Smooth muscle cell (in vitro differentiated cells): ENCODE results near the gene LGALS12. TPM values are rescaled to one million over a fixed set of nuclear protein-coding genes. Genes with fewer than 3 reads are reported as not detected.

Experiments
- DNase-seq: peaks from one replicate; lab custom pipeline; 2025; ENCODE audit not compliant: unreplicated experiment; lab: John Stamatoyannopoulos, UW
- H2AFZ ChIP-seq: fragments of 200-600 bp; sonication (generic); 2 replicates; pipeline ENCODE4 v1.6.0; 2016; ENCODE audit warnings: antibody characterized with exemption, low read depth, mild to moderate bottlenecking
- H3F3A ChIP-seq: fragments of 200-600 bp; sonication (generic); 2 replicates; pipeline ENCODE4 v1.6.0; 2017; ENCODE audit warnings: antibody characterized with exemption, low read depth
- H3K27ac ChIP-seq: fragments of 200-600 bp; sonication (generic); 2 replicates; pipeline ENCODE4 v1.5.1; 2016; ENCODE audit warnings: low read depth, mild to moderate bottlenecking
- H3K27me3 ChIP-seq: fragments of 200-600 bp; sonication (generic); 2 replicates; pipeline ENCODE4 v1.6.1; 2016; ENCODE audit warnings: low read depth, mild to moderate bottlenecking
- H3K36me3 ChIP-seq: fragments of 200-600 bp; sonication (generic); 2 replicates; pipeline ENCODE4 v1.5.1; 2016; ENCODE audit warnings: low read depth
- H3K4me1 ChIP-seq: fragments of 200-600 bp; sonication (generic); 2 replicates; pipeline ENCODE4 v1.5.1; 2016; ENCODE audit warnings: low read depth
- H3K4me2 ChIP-seq: fragments of 200-600 bp; sonication (generic); 2 replicates; pipeline ENCODE4 v1.6.0; 2016; ENCODE audit warnings: mild to moderate bottlenecking
- H3K4me3 ChIP-seq: fragments of 200-600 bp; sonication (generic); 2 replicates; pipeline ENCODE4 v1.5.1; 2016; ENCODE audit warnings: mild to moderate bottlenecking
- H3K79me2 ChIP-seq: fragments of 200-600 bp; sonication (generic); 2 replicates; pipeline ENCODE4 v1.6.0; 2016; ENCODE audit warnings: low read depth, mild to moderate bottlenecking
- H3K9ac ChIP-seq: fragments of 200-600 bp; sonication (generic); 2 replicates; pipeline ENCODE4 v1.6.0; 2016; ENCODE audit warnings: low read depth
- H3K9me3 ChIP-seq: fragments of 200-600 bp; sonication (generic); replicated peaks from 2 replicates; pipeline ENCODE4 v1.5.1; 2016; ENCODE audit warnings: low read depth
- H4K20me1 ChIP-seq: fragments of 200-600 bp; sonication (generic); 2 replicates; pipeline ENCODE4 v1.6.0; 2016; ENCODE audit warnings: low read depth
- WGBS: methylation state at CpG from one replicate; pipeline ENCODE4 v1.1.7; 2016; ENCODE audit warnings: low lambda C conversion rate; 5-methylcytosine and 5-hydroxymethylcytosine counted together
- polyA plus RNA-seq: library from polyadenylated mRNA; unstranded; fragments of >200 nt; fragmentation: Nextera tagmentation; extraction: Ambion mirVana; gene quantifications from 2 replicates; pipeline ENCODE4 v1.2.1, GENCODE V29; 2016
- total RNA-seq: library from RNA; depleted of rRNA; stranded (reverse); fragments of >200 nt; gene quantifications from 2 replicates; pipeline ENCODE4 v1.2.3, GENCODE V29; 2014
- TF ChIP-seq, protein P1 (sequence below): fragments of 200-600 bp; sonication (generic); IDR thresholded peaks from 2 replicates; pipeline ENCODE4 v1.5.1; 2017; ENCODE audit warnings: borderline replicate concordance, mild to moderate bottlenecking, antibody characterized with exemption; ENCODE audit not compliant: insufficient read depth, poor library complexity, severe bottlenecking

Gene LGALS12
- total and polyA plus RNA-seq, 2 experiments from 2014 or later: not detected

DNA sequence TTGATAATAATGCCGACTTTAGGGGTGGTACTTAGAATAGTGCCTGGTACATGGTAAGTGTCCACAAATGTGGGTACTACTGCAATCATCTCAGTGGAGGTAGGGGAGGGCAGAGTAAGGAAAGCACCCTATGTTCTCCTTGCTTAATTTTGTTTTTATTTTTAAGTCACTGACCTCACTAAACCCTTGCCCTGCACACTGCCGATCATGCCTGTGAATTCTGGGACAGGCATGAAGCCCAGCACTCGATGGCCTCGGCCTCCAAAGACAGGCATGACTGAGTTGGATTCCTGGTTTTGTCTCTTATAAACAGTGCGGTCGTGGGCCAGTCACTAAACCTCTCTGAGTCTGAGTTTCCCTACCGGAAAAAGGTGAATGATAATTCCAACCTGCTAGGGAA, 6.9 kb downstream of the LGALS12 start:
- Histone ChIP-seq H3K9me3 (no peaks in the 10 kb centered on the region), H3K9ac (no peak overlapping the region), H3K4me1 (peaks cover 6% of the 10 kb centered on the region), H3K79me2 (no peaks in the 10 kb centered on the region), H3K4me2 (no peak overlapping the region), H3K27me3 (no peaks in the 10 kb centered on the region), H2AFZ (no peak overlapping the region), H4K20me1 (no peaks in the 10 kb centered on the region), H3K36me3 (no peaks in the 10 kb centered on the region), H3K27ac (no peak overlapping the region), H3F3A (no peaks in the 10 kb centered on the region), H3K4me3 (no peak overlapping the region)
- WGBS: 84% methylated on average over 7 of the region's 7 CpGs
- TF ChIP-seq, protein P1, sequence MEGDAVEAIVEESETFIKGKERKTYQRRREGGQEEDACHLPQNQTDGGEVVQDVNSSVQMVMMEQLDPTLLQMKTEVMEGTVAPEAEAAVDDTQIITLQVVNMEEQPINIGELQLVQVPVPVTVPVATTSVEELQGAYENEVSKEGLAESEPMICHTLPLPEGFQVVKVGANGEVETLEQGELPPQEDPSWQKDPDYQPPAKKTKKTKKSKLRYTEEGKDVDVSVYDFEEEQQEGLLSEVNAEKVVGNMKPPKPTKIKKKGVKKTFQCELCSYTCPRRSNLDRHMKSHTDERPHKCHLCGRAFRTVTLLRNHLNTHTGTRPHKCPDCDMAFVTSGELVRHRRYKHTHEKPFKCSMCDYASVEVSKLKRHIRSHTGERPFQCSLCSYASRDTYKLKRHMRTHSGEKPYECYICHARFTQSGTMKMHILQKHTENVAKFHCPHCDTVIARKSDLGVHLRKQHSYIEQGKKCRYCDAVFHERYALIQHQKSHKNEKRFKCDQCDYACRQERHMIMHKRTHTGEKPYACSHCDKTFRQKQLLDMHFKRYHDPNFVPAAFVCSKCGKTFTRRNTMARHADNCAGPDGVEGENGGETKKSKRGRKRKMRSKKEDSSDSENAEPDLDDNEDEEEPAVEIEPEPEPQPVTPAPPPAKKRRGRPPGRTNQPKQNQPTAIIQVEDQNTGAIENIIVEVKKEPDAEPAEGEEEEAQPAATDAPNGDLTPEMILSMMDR: no peak
- no peak for DNase-seq

DNA sequence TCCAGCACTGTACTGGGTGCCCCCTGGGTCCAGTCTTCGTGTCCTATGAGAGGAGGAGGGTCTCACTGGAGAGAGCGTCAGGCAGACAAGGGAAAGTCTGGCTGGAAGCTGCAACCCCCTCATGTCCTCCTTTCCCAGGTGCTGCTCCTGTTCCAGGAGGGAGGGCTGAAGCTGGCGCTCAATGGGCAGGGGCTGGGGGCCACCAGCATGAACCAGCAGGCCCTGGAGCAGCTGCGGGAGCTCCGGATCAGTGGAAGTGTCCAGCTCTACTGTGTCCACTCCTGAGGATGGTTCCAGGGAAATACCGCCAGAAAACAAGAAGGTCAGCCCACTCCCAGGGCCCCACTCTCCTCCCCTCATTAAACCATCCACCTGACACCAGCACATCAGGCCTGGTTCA, 10.2 kb downstream of the LGALS12 start:
- H3K9me3 ChIP-seq: no peaks in the 10 kb centered on the region

DNA sequence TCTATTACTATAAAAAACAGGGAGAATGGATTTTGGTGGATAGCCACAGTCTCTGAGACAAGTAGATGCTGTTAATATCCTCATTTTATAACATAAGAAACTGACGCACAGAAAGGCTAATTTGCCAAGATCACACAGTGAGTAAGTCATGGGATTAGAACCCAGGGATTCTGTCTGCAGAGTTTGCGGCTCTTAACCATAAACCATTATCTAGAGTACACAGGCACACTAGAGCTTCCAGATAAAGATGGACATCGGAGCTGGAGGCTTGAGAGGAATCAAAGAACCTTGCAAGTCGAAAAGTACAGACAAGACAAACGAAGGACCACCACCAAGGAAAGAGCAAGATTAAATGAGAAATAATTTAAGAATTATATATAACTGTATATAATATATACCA, 11.3 kb downstream of the LGALS12 start:
- Histone ChIP-seq H4K20me1 (no peaks in the 10 kb centered on the region), H3K4me1 (no peaks in the 10 kb centered on the region), H3K9ac (no peak overlapping the region), H3K27ac (no peak overlapping the region), H3K36me3 (no peaks in the 10 kb centered on the region), H3K4me3 (no peak overlapping the region), H3K27me3 (no peaks in the 10 kb centered on the region), H2AFZ (no peak overlapping the region), H3K4me2 (no peak overlapping the region), H3K79me2 (no peaks in the 10 kb centered on the region), H3F3A (peaks cover 8% of the 10 kb centered on the region), H3K9me3 (no peaks in the 10 kb centered on the region)
- WGBS: 51% methylated on average over 5 of the region's 5 CpGs
- TF ChIP-seq, protein P1: no peak
- no peak for DNase-seq

More for the DNA sequence above, 10.2 kb downstream of the LGALS12 start:
- H2AFZ ChIP-seq: no peak overlapping the region
- TF ChIP-seq, protein P1: no peak
- H3K36me3 ChIP-seq: no peaks in the 10 kb centered on the region
- H3K79me2 ChIP-seq: no peaks in the 10 kb centered on the region
- no peak overlapping the region for H3K27ac ChIP-seq
- DNase-seq: no peak
- H3K4me1 ChIP-seq: peaks cover 1% of the 10 kb centered on the region
- H3K4me2 ChIP-seq: no peak overlapping the region
- H3F3A ChIP-seq: peaks cover 8% of the 10 kb centered on the region
- no peaks in the 10 kb centered on the region for H3K27me3 ChIP-seq
- no peaks in the 10 kb centered on the region for H4K20me1 ChIP-seq
- no peak overlapping the region for H3K9ac ChIP-seq
- WGBS: 88% methylated on average over 5 of the region's 6 CpGs
- H3K4me3 ChIP-seq: no peak overlapping the region

DNA sequence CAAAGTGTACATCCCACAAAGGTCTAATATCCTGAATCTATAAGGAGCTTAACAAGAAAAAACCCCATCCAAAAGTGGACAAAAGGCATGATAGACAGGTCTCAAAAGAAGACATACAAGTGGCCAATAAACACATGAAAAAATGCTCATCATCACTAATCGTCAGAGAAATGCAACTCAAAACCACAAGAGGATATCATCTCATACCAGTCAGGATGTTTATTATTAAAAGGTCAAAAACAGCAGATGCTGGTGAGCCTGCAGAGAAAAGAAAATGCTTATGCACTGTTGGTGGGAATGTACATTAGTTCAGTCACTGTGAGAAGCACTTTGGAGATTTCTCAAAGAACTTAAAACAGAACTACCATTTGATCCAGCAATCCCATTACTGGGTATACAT, 12.7 kb downstream of the LGALS12 start:
- DNase-seq: no peak
- H4K20me1 ChIP-seq: no peaks in the 10 kb centered on the region
- no peaks in the 10 kb centered on the region for H3K36me3 ChIP-seq
- H3F3A ChIP-seq: peaks cover 8% of the 10 kb centered on the region
- 12% methylated on average over 1 of the region's 1 CpG for WGBS
- peak overlapping the region; percentile 46 for H3K4me2 ChIP-seq
- H3K4me3 ChIP-seq: no peak overlapping the region
- no peak overlapping the region for H3K9ac ChIP-seq
- TF ChIP-seq, protein P1: no peak
- H3K9me3 ChIP-seq: no peaks in the 10 kb centered on the region
- H3K27ac ChIP-seq: no peak overlapping the region
- no peaks in the 10 kb centered on the region for H3K4me1 ChIP-seq
- no peaks in the 10 kb centered on the region for H3K27me3 ChIP-seq
- H3K79me2 ChIP-seq: no peaks in the 10 kb centered on the region
- H2AFZ ChIP-seq: no peak overlapping the region
